ENCODE measurements around the gene HOXC6. TPM values are rescaled to one million over a fixed set of nuclear protein-coding genes. Genes with fewer than 3 reads are reported as not detected.

Gene HOXC6
- total RNA-seq, 3 donors from 2014 or later: 3.3 to 4.1 (median 4.0) TPM

- H3K4me1 ChIP-seq: peaks cover 5 to 7% of the 10 kb centered on the region in 2 donors
- H3K36me3 ChIP-seq: no peaks in the 10 kb centered on the region
- peak overlapping the region; percentile 84 to 89 for H3K27ac ChIP-seq
- TF ChIP-seq CTCF (IDR thresholded peaks at IDR 0.05): no peak
- TF ChIP-seq POLR2AphosphoS5 (IDR thresholded peaks at IDR 0.05): peak; percentile 39 to 71 (median 52)
- no peak for TF ChIP-seq POLR2A (IDR thresholded peaks at IDR 0.05)
- H3K9me3 ChIP-seq: no peaks in the 10 kb centered on the region
- DNase-seq (ENCODE audit: low spot score in 2 of 2): no peak
- H3K4me3 ChIP-seq: peak overlapping the region; percentile 40 to 71 (median 59)
- intact Hi-C loops (cut with DNase I; ENCODE audit: low total_unique reads): no loop called here
- no peaks in the 10 kb centered on the region for H3K27me3 ChIP-seq
Observed at GRCh38 chr12:54030889-54031471, 2.7 kb downstream of the HOXC6 start.

GRCh38 chr12:54031480-54031879, 3.2 kb downstream of the HOXC6 start:
- Histone ChIP-seq H3K4me1 (peaks cover 5 to 7% of the 10 kb centered on the region in 2 donors), H3K27me3 (no peaks in the 10 kb centered on the region)

GRCh38 chr12:54032086-54032619, 3.9 kb downstream of the HOXC6 start:
- Histone ChIP-seq H3K27ac (peak overlapping the region; percentile 84 to 89), H3K27me3 (no peaks in the 10 kb centered on the region), H3K4me3 (peak overlapping the region in 2 of 3 donors; percentile 59 to 73), H3K9me3 (no peaks in the 10 kb centered on the region), H3K4me1 (peaks cover 5 to 7% of the 10 kb centered on the region in 2 donors), H3K36me3 (no peaks in the 10 kb centered on the region)
- intact Hi-C loops (cut with DNase I; ENCODE audit: low total_unique reads): no loop called here
- TF ChIP-seq CTCF (IDR thresholded peaks at IDR 0.05) (no peak), POLR2A (IDR thresholded peaks at IDR 0.05) (no peak), POLR2AphosphoS5 (IDR thresholded peaks at IDR 0.05) (no peak)
- DNase-seq (ENCODE audit: low spot score in 2 of 2): no peak

More at GRCh38 chr12:54031480-54031879, 3.2 kb downstream of the HOXC6 start:
- no peak for DNase-seq (ENCODE audit: low spot score in 2 of 2)
- intact Hi-C loops (cut with DNase I; ENCODE audit: low total_unique reads): no loop called here
- peak overlapping the region; percentile 84 to 89 for H3K27ac ChIP-seq
- H3K9me3 ChIP-seq: no peaks in the 10 kb centered on the region
- no peaks in the 10 kb centered on the region for H3K36me3 ChIP-seq
- TF ChIP-seq POLR2A (IDR thresholded peaks at IDR 0.05): no peak
- TF ChIP-seq POLR2AphosphoS5 (IDR thresholded peaks at IDR 0.05): no peak
- TF ChIP-seq CTCF (IDR thresholded peaks at IDR 0.05): no peak
- peak overlapping the region; percentile 40 to 71 (median 59) for H3K4me3 ChIP-seq

GRCh38 chr12:54032627-54033100, 4.4 kb downstream of the HOXC6 start, which contains the start of gene HOXC5:
Gene HOXC5, plus strand, starts transcription at chr12:54033050. Its CDS starts 73 bp downstream, at chr12:54033123.
- TF ChIP-seq POLR2AphosphoS5 (IDR thresholded peaks at IDR 0.05) (peak; percentile 7 to 31 (median 28)), POLR2A (IDR thresholded peaks at IDR 0.05) (no peak), CTCF (IDR thresholded peaks at IDR 0.05) (peak; percentile 93 to 98 (median 96))
- Histone ChIP-seq H3K36me3 (no peaks in the 10 kb centered on the region), H3K27me3 (no peaks in the 10 kb centered on the region), H3K9me3 (no peaks in the 10 kb centered on the region), H3K27ac (peak within 1 kb of the TSS; percentile 84 to 89), H3K4me3 (peak within 1 kb of the TSS; percentile 45 to 73 (median 59)), H3K4me1 (peaks cover 5 to 7% of the 10 kb centered on the region in 2 donors)
- DNase-seq (ENCODE audit: low spot score in 2 of 2): peak; percentile 73 to 78
- intact Hi-C loops (cut with DNase I; ENCODE audit: low total_unique reads): no loop called here
